T-helper 1 cell treated with Interleukin-12 subunit alpha and Interleukin-12 subunit beta and Interleukin-4 antibody, amounts not matched to agents 30 ng/mL and 1 ng/mL, for 36 hours (primary cell): ENCODE results near the gene CBLN3. TPM values are rescaled to one million over a fixed set of nuclear protein-coding genes. Genes with fewer than 3 reads are reported as not detected.
"Not testable (repeated sequence)": the region's sequence is repeated elsewhere in the genome, so short reads cannot be mapped to it uniquely, and the experiment has no call there.

Experiments
- intact Hi-C: fragments of 100-400 bp; cut with micrococcal nuclease; formaldehyde crosslinking; loops from one replicate; pipeline ENCODE4 v1.15.1; 2024
- total RNA-seq: library from RNA; stranded (reverse); gene quantifications from 2 replicates; pipeline ENCODE4 v1.2.3, GENCODE V29; 2022

CBLN3 gene
- total RNA-seq, 1 donor from 2014 or later = 17.7 TPM

- intact Hi-C loops = no loop called here
Observed at GRCh38 chr14:24388474-24389179, 40.8 kb downstream of the CBLN3 start.

- intact Hi-C loops = not testable (repeated sequence)
Observed at GRCh38 chr14:24387579-24387978, 41.9 kb downstream of the CBLN3 start.

- intact Hi-C loops = no loop called here
Observed at GRCh38 chr14:24387009-24387345, 42.5 kb downstream of the CBLN3 start.

GRCh38 chr14:24385524-24385923 lies 43.9 kb downstream of the CBLN3 start:
- intact Hi-C loops = no loop called here

- intact Hi-C loops = no loop called here
Observed at GRCh38 chr14:24384169-24384568, 45.3 kb downstream of the CBLN3 start.

- intact Hi-C loops = no loop called here
Observed at GRCh38 chr14:24382064-24382371, 47.5 kb downstream of the CBLN3 start.

GRCh38 chr14:24381363-24382063 lies 48.0 kb downstream of the CBLN3 start:
- intact Hi-C loops = no loop called here

GRCh38 chr14:24379907-24380730 lies 49.3 kb downstream of the CBLN3 start:
- intact Hi-C loops = no loop called here

GRCh38 chr14:24378981-24379906 lies 50.2 kb downstream of the CBLN3 start:
- intact Hi-C loops = no loop called here

- intact Hi-C loops = no loop called here
Observed at GRCh38 chr14:24378327-24378726, 51.1 kb downstream of the CBLN3 start.

- intact Hi-C loops = no loop called here
Observed at GRCh38 chr14:24377657-24378056, 51.8 kb downstream of the CBLN3 start.

- intact Hi-C loops = no loop called here
Observed at GRCh38 chr14:24377126-24377525, 52.3 kb downstream of the CBLN3 start.

Other genes with a start within 250 kb of the CBLN3 start
- 48.1 and 50.6 TPM in 2 replicates for gene IPO4, start 240.9 kb downstream of the CBLN3 start, total RNA-seq
- gene TM9SF1, start 234.2 kb downstream of the CBLN3 start, total RNA-seq = 35.8 and 45.3 TPM in 2 replicates
- gene TSSK4, start 224.0 kb downstream of the CBLN3 start, total RNA-seq = 0.27 and 0.83 TPM in 2 replicates
- gene CHMP4A, start 216.2 kb downstream of the CBLN3 start, total RNA-seq = 96.5 and 104 TPM in 2 replicates
- gene MDP1, start 213.6 kb downstream of the CBLN3 start, total RNA-seq = 11.8 and 14.5 TPM in 2 replicates
- gene NEDD8, start 197.3 kb downstream of the CBLN3 start, total RNA-seq = 187 and 191 TPM in 2 replicates
- gene GMPR2, start 196.7 kb downstream of the CBLN3 start, total RNA-seq = 58.0 and 71.9 TPM in 2 replicates
- 148 and 151 TPM in 2 replicates for gene TINF2, start 187.0 kb downstream of the CBLN3 start, total RNA-seq
- gene TGM1, start 166.5 kb downstream of the CBLN3 start, total RNA-seq = 6.4 and 6.7 TPM in 2 replicates
- 51.6 and 55.3 TPM in 2 replicates for gene RABGGTA, start 158.1 kb downstream of the CBLN3 start, total RNA-seq
- 23.3 and 25.2 TPM in 2 replicates for gene DHRS1, start 129.9 kb downstream of the CBLN3 start, total RNA-seq
- 40.1 and 42.6 TPM in 2 replicates for gene NOP9, start 129.8 kb downstream of the CBLN3 start, total RNA-seq
- 23.7 and 27.8 TPM in 2 replicates for gene CIDEB, start 121.7 kb downstream of the CBLN3 start, total RNA-seq
- gene LTB4R2, start 119.5 kb downstream of the CBLN3 start, total RNA-seq = 15.1 and 17.8 TPM in 2 replicates
- 21.6 and 24.2 TPM in 2 replicates for gene LTB4R, start 118.2 kb downstream of the CBLN3 start, total RNA-seq
- gene ADCY4, start 94.6 kb downstream of the CBLN3 start, total RNA-seq = 4.3 and 5.3 TPM in 2 replicates
- 37.1 and 41.9 TPM in 2 replicates for gene RIPK3, start 89.7 kb downstream of the CBLN3 start, total RNA-seq
- gene NFATC4, start 61.5 kb downstream of the CBLN3 start, total RNA-seq = 0.59 TPM in 1 of 2 replicates, not detected in the other
- 0.12 and 0.17 TPM in 2 replicates for gene NYNRIN, start 30.7 kb downstream of the CBLN3 start, total RNA-seq
- 97.9 and 101 TPM in 2 replicates for gene KHNYN, start 286 bp upstream of the CBLN3 start, total RNA-seq
- gene SDR39U1, start 13.1 kb upstream of the CBLN3 start, total RNA-seq = 49.9 and 55.0 TPM in 2 replicates
- not detected in 2 replicates for gene CMA1, start 78.6 kb upstream of the CBLN3 start, total RNA-seq
- gene CTSG, start 146.6 kb upstream of the CBLN3 start, total RNA-seq = not detected in 2 replicates
- gene GZMH, start 180.0 kb upstream of the CBLN3 start, total RNA-seq = 14.7 and 15.4 TPM in 2 replicates
- 1,728 and 1,734 TPM in 2 replicates for gene GZMB, start 204.5 kb upstream of the CBLN3 start, total RNA-seq